ENCODE data around the gene ATXN7L1.

The ATXN7L1 gene

DNA sequence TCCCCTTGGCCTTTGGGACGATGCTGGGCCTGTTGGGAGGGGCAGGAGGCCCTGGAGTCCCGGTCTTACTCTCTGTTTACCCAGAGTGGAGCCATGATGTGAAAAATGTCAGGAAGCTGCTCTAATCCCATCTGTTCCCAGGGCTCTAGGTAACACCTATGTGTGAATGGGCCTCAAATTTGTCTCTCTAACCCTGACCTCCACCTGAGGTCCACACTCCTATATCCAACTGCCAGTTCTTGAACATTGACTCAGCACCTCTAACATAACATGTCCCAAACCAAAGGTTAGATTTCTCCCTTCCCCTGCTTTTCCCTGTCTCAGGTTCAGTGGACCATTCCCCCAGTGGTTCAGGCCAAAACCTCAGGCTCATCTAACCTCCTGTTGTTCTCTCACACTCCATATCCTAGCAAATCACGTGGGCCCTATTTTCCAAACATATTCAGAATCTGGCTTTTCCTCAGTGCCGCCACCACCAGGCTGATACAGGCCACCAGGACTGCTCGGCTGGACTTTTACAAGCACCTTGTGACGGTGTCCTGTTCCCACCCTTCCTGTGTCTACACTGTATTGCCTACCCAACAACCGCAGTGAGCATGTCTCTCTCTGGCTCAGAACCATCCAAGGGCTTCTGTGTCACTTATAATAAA, 130.6 kb downstream of the ATXN7L1 start:
- no peaks in the 10 kb centered on the region for H3K9me3 ChIP-seq (ENCODE audit: insufficient read depth, low read length)

GRCh38 chr7:105744258-105744657, 132.1 kb downstream of the ATXN7L1 start:
- no peak overlapping the region for H3K9ac ChIP-seq (ENCODE audit: low read length)
- H3K27ac ChIP-seq (ENCODE audit: low read length): no peak overlapping the region
- no peaks in the 10 kb centered on the region for H3K36me3 ChIP-seq (replicated peaks; ENCODE audit: low read depth, low read length)
- peaks cover 15% of the 10 kb centered on the region for H3K4me1 ChIP-seq (ENCODE audit: low read length)
- H3K79me2 ChIP-seq (ENCODE audit: low read length): no peaks in the 10 kb centered on the region
- peaks cover 4% of the 10 kb centered on the region; the same call in 1 of the 2 replicates for H4K20me1 ChIP-seq (ENCODE audit: insufficient read depth, low read length)
- TF ChIP-seq EZH2phosphoT487 (IDR thresholded peaks at IDR 0.05; ENCODE audit: low read depth): no peak
- TF ChIP-seq, protein P1, sequence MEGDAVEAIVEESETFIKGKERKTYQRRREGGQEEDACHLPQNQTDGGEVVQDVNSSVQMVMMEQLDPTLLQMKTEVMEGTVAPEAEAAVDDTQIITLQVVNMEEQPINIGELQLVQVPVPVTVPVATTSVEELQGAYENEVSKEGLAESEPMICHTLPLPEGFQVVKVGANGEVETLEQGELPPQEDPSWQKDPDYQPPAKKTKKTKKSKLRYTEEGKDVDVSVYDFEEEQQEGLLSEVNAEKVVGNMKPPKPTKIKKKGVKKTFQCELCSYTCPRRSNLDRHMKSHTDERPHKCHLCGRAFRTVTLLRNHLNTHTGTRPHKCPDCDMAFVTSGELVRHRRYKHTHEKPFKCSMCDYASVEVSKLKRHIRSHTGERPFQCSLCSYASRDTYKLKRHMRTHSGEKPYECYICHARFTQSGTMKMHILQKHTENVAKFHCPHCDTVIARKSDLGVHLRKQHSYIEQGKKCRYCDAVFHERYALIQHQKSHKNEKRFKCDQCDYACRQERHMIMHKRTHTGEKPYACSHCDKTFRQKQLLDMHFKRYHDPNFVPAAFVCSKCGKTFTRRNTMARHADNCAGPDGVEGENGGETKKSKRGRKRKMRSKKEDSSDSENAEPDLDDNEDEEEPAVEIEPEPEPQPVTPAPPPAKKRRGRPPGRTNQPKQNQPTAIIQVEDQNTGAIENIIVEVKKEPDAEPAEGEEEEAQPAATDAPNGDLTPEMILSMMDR (IDR thresholded peaks at IDR 0.05; ENCODE audit: low read depth, low read length): no peak
- H3K4me3 ChIP-seq (ENCODE audit: low read length): no peak overlapping the region
- no peaks in the 10 kb centered on the region for H3K9me3 ChIP-seq (ENCODE audit: insufficient read depth, low read length)
- H2AFZ ChIP-seq (ENCODE audit: low read depth, low read length): no peak overlapping the region
- H3K27me3 ChIP-seq (ENCODE audit: low read depth, low read length): peaks cover 45% of the 10 kb centered on the region
- H3K4me2 ChIP-seq (ENCODE audit: low read length): no peak overlapping the region

More for the DNA sequence above, 130.6 kb downstream of the ATXN7L1 start:
- Histone ChIP-seq H3K27me3 (ENCODE audit: low read depth, low read length) (peaks cover 49% of the 10 kb centered on the region), H3K9ac (ENCODE audit: low read length) (no peak overlapping the region), H2AFZ (ENCODE audit: low read depth, low read length) (no peak overlapping the region), H3K4me2 (ENCODE audit: low read length) (no peak overlapping the region), H4K20me1 (ENCODE audit: insufficient read depth, low read length) (peaks cover 4% of the 10 kb centered on the region; the same call in 1 of the 2 replicates), H3K4me3 (ENCODE audit: low read length) (no peak overlapping the region), H3K79me2 (ENCODE audit: low read length) (no peaks in the 10 kb centered on the region), H3K4me1 (ENCODE audit: low read length) (peaks cover 15% of the 10 kb centered on the region), H3K27ac (ENCODE audit: low read length) (no peak overlapping the region), H3K36me3 (replicated peaks; ENCODE audit: low read depth, low read length) (no peaks in the 10 kb centered on the region)
- TF ChIP-seq EZH2phosphoT487 (IDR thresholded peaks at IDR 0.05; ENCODE audit: low read depth): no peak
- TF ChIP-seq, protein P1 (IDR thresholded peaks at IDR 0.05; ENCODE audit: low read depth, low read length): no peak

DNA sequence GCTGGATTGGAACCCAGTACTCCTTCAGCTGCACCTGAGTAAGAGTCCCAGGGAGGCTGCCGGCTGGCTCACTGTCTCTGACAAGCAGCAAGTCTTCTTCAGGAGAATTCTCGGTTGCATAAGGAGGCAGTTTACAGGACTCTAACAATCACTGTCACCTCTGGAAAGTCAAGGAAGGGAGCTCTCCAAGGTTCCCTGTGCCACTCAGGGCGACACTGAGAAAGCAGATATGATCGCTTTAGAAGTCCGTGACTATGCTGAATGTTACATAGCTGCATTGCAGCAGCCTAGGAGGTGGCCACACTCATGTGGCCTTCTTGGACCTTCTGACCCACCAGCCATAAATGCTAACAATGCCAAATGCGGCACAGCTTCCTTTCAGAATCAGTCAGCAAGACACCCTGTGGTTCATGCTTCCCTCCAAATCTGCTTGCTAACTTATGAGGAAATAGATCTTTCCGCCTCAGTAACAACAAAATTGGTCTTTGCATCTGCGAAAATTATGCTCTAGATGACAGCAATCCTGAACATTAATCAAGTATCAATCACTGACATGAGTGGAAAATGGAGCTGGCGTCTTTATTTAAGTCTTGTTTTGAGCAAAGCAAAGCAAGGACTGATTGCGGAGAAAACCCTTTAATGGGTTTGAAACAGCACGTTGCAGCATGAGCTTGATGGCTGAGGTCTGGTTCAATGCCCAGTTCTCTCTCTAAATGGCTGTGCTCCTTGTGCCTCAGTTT, 132.9 kb downstream of the ATXN7L1 start:
- peak overlapping the region; percentile 55 for H3K4me2 ChIP-seq (ENCODE audit: low read length)

DNA sequence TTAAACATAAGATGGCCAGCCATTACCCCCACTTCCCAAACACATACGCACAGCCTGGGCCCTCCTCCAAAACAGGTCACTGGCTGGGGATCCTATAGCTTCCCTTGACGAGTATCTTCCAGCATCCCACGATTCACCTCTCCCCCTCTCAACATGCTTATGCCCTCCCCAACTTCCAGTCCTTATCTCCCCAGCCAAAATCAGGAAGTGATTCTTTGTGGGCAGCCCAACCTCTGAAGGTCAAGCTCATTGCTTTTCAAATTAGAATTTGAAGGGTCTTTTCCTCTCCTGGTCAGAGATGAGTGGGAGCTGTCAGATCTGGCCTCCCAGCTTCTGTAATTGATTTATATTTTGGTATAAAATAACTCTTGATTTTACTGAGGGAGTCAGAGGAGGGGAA, 133.6 kb downstream of the ATXN7L1 start:
- H4K20me1 ChIP-seq (ENCODE audit: insufficient read depth, low read length): peaks cover 4% of the 10 kb centered on the region; the same call in 1 of the 2 replicates
- H3K4me3 ChIP-seq (ENCODE audit: low read length): no peak overlapping the region
- H3K36me3 ChIP-seq (replicated peaks; ENCODE audit: low read depth, low read length): no peaks in the 10 kb centered on the region
- H3K27ac ChIP-seq (ENCODE audit: low read length): no peak overlapping the region
- no peak for TF ChIP-seq EZH2phosphoT487 (IDR thresholded peaks at IDR 0.05; ENCODE audit: low read depth)
- TF ChIP-seq, protein P1 (IDR thresholded peaks at IDR 0.05; ENCODE audit: low read depth, low read length): no peak
- no peaks in the 10 kb centered on the region for H3K79me2 ChIP-seq (ENCODE audit: low read length)
- H3K27me3 ChIP-seq (ENCODE audit: low read depth, low read length): peaks cover 51% of the 10 kb centered on the region
- no peaks in the 10 kb centered on the region for H3K9me3 ChIP-seq (ENCODE audit: insufficient read depth, low read length)
- peaks cover 15% of the 10 kb centered on the region for H3K4me1 ChIP-seq (ENCODE audit: low read length)
- no peak overlapping the region for H3K9ac ChIP-seq (ENCODE audit: low read length)
- no peak overlapping the region for H2AFZ ChIP-seq (ENCODE audit: low read depth, low read length)
- H3K4me2 ChIP-seq (ENCODE audit: low read length): no peak overlapping the region

More for the DNA sequence above, 132.9 kb downstream of the ATXN7L1 start:
- no peak overlapping the region for H2AFZ ChIP-seq (ENCODE audit: low read depth, low read length)
- peaks cover 4% of the 10 kb centered on the region; the same call in 1 of the 2 replicates for H4K20me1 ChIP-seq (ENCODE audit: insufficient read depth, low read length)
- H3K27me3 ChIP-seq (ENCODE audit: low read depth, low read length): peaks cover 45% of the 10 kb centered on the region
- H3K9ac ChIP-seq (ENCODE audit: low read length): no peak overlapping the region
- no peaks in the 10 kb centered on the region for H3K36me3 ChIP-seq (replicated peaks; ENCODE audit: low read depth, low read length)
- peaks cover 15% of the 10 kb centered on the region for H3K4me1 ChIP-seq (ENCODE audit: low read length)
- no peaks in the 10 kb centered on the region for H3K9me3 ChIP-seq (ENCODE audit: insufficient read depth, low read length)
- TF ChIP-seq, protein P1 (IDR thresholded peaks at IDR 0.05; ENCODE audit: low read depth, low read length): no peak
- TF ChIP-seq EZH2phosphoT487 (IDR thresholded peaks at IDR 0.05; ENCODE audit: low read depth): no peak
- peak overlapping the region; percentile 32; the same call in 1 of the 2 replicates for H3K4me3 ChIP-seq (ENCODE audit: low read length)
- no peak overlapping the region for H3K27ac ChIP-seq (ENCODE audit: low read length)
- H3K79me2 ChIP-seq (ENCODE audit: low read length): no peaks in the 10 kb centered on the region

Data from OCI-LY3 (cell line).